Large intestine (tissue), 3 donors: ENCODE measurements around the gene MORN5. TPM values are rescaled to one million over a fixed set of nuclear protein-coding genes. Genes with fewer than 3 reads are reported as not detected.

Experiments
- DNase-seq, 2 donors: peaks; one replicate each; pipeline versions ENCODE4 v3.0.0 to v3.0.0-alpha.2; 2013
- H3K27ac ChIP-seq: one replicate; pipeline ENCODE4 v1.5.1; 2013; ENCODE audit warnings: low read length
- H3K27me3 ChIP-seq: 2 replicates; pipeline ENCODE4 v1.6.1; 2013; ENCODE audit warnings: low read length; ENCODE audit not compliant: control insufficient read depth, insufficient read depth
- H3K36me3 ChIP-seq: 2 replicates; pipeline ENCODE4 v1.6.1; 2013; ENCODE audit warnings: low read length; ENCODE audit not compliant: control insufficient read depth, insufficient read depth
- H3K4me1 ChIP-seq: one replicate; pipeline ENCODE4 v1.6.1; 2013; ENCODE audit warnings: low read length; ENCODE audit not compliant: control insufficient read depth, insufficient read depth
- H3K4me3 ChIP-seq: one replicate; pipeline ENCODE4 v1.5.1; 2013; ENCODE audit warnings: low read length
- H3K9me3 ChIP-seq: one replicate; pipeline ENCODE4 v1.6.1; 2013; ENCODE audit warnings: mild to moderate bottlenecking, low read depth, low read length, moderate library complexity; ENCODE audit not compliant: control insufficient read depth
- WGBS: methylation state at CpG from one replicate; pipeline ENCODE4 v1.1.5; 2013; ENCODE audit warnings: low lambda C conversion rate; ENCODE audit not compliant: insufficient coverage; 5-methylcytosine and 5-hydroxymethylcytosine counted together
- polyA plus RNA-seq: library from polyadenylated mRNA; unstranded; fragments of 120-200 nt; gene quantifications from one replicate; pipeline ENCODE4 v1.2.1, GENCODE V29; 2013

MORN5 gene
- polyA plus RNA-seq, 1 donor, result 2.2 TPM

DNA sequence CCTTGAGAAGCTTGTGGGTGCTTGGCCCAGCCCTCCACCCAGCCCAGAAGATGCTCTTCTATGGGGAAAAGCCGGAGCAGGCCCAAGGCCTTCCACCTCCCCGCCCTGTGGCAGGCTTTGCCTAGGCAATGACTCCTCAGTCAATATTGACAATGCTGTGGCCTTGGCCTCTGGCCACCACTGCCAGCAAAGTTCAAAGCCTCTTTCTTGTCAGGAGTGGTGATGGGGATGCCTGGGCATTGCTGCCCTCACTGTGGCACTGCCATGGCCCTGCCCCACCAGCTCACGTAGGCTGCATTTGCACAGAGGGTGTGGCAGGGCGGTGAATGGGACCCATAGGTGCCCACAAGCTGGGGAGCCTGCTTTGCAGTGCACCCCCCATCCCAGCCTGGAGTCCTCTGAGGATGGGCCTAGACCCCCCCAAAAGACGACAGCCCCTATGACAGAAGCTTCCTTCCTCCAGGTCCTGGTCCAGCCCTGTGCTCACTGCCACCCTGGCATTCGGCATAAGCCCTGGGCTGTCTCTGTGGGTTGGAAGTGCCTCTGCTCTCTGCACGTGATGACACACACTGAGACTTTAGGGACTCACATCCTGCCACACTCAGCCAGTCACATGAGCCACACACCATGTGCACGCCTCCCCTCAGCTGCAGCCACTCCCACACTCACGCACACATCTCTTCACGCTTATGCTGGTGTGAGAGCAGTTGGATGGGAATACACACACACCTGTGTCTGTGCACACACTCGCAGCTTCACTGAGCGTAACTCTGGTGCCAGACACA lies 31.1 kb downstream of the MORN5 start:
- H3K27me3 ChIP-seq, result no peaks in the 10 kb centered on the region
- H3K4me1 ChIP-seq, result peaks cover 5% of the 10 kb centered on the region
- H3K36me3 ChIP-seq, result no peaks in the 10 kb centered on the region
- no peak for DNase-seq
- H3K4me3 ChIP-seq, result no peak overlapping the region
- no peaks in the 10 kb centered on the region for H3K9me3 ChIP-seq
- H3K27ac ChIP-seq, result no peak overlapping the region
- WGBS, result no CpG with 5 or more reads among the region's 12 CpGs

DNA sequence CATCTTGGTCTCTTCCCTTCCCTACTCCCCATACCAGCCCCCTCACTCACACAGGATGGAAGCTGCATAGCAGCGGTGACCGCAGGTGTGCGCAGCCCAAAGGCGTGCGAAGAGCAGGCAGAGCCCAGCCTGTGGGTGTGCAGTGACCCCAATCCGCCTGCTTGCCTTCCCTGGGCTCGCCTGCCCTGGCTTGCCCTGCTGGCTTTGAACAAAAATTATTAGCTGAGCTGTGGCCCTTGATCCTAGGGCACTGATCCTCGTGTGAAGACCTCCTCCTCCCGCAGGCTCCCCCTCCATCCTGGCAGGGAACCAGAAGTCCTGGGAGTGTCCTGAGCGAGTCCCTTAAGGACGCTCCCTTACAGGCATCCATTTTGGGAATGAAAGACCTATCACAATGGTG lies 31.9 kb downstream of the MORN5 start:
- no CpG with 5 or more reads among the region's 11 CpGs for WGBS
- Histone ChIP-seq H3K9me3 (no peaks in the 10 kb centered on the region), H3K27me3 (no peaks in the 10 kb centered on the region), H3K36me3 (no peaks in the 10 kb centered on the region), H3K4me1 (peaks cover 2% of the 10 kb centered on the region), H3K27ac (no peak overlapping the region), H3K4me3 (no peak overlapping the region)
- DNase-seq, result no peak

- H3K4me1 ChIP-seq, result no peaks in the 10 kb centered on the region
- H3K27me3 ChIP-seq, result no peaks in the 10 kb centered on the region
- no CpG with 5 or more reads among the region's 5 CpGs for WGBS
- H3K27ac ChIP-seq, result no peak overlapping the region
- peaks cover 2% of the 10 kb centered on the region for H3K9me3 ChIP-seq
- no peak for DNase-seq
- no peak overlapping the region for H3K4me3 ChIP-seq
- H3K36me3 ChIP-seq, result no peaks in the 10 kb centered on the region
These were observed 32.7 kb downstream of the MORN5 start for GRCh38 chr9:122192261-122192875.

DNA sequence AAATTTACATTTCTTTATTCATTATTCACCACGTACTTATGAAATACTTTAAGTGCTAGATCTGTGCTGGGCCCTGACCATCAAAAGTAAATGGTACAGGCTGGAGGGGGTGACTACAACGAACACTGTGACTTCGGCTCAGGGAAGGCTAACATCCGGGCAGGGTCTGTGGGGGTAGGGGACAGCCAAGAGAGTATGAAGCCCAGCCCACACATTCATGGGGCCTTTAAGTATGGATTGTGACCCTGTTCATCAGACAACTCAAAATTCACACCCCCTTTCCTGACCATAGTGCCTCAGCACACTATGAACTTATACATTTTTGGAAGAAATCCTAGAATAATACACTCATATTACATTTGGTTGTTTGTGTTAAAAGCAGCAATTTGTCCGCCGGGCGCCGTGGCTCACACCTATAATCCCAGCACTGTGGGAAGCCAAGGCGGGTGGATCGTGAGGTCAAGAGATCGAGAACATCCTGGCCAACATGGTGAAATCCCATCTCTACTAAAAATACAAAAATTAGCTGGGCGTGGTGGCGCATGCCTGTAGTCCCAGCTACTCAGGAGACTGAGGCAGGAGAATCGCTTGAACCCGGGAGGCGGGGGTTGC lies 33.3 kb downstream of the MORN5 start:
- Histone ChIP-seq H3K4me3 (no peak overlapping the region), H3K36me3 (no peaks in the 10 kb centered on the region), H3K9me3 (peaks cover 2% of the 10 kb centered on the region), H3K27ac (no peak overlapping the region), H3K27me3 (no peaks in the 10 kb centered on the region), H3K4me1 (peaks cover 5% of the 10 kb centered on the region)
- DNase-seq, result no peak
- 17% methylated on average over 1 of the region's 16 CpGs for WGBS

GRCh38 chr9:122193651-122194050 lies 33.9 kb downstream of the MORN5 start:
- DNase-seq, result no peak
- no peak overlapping the region for H3K4me3 ChIP-seq
- no peaks in the 10 kb centered on the region for H3K36me3 ChIP-seq
- H3K27ac ChIP-seq, result no peak overlapping the region
- H3K9me3 ChIP-seq, result peaks cover 2% of the 10 kb centered on the region
- peaks cover 7% of the 10 kb centered on the region for H3K4me1 ChIP-seq
- H3K27me3 ChIP-seq, result no peaks in the 10 kb centered on the region
- no CpG with 5 or more reads among the region's 6 CpGs for WGBS

- H3K27me3 ChIP-seq, result no peaks in the 10 kb centered on the region
- H3K36me3 ChIP-seq, result no peaks in the 10 kb centered on the region
- H3K27ac ChIP-seq, result no peak overlapping the region
- H3K4me3 ChIP-seq, result no peak overlapping the region
- peaks cover 7% of the 10 kb centered on the region for H3K4me1 ChIP-seq
- peaks cover 2% of the 10 kb centered on the region for H3K9me3 ChIP-seq
- WGBS, result 100% methylated on average over 1 of the region's 4 CpGs
- no peak for DNase-seq
These were observed 36.2 kb downstream of the MORN5 start for GRCh38 chr9:122195875-122196274.

GRCh38 chr9:122197426-122197825 lies 37.7 kb downstream of the MORN5 start:
- no CpG with 5 or more reads among the region's 7 CpGs for WGBS
- H3K36me3 ChIP-seq, result no peaks in the 10 kb centered on the region
- no peaks in the 10 kb centered on the region for H3K27me3 ChIP-seq

GRCh38 chr9:122197882-122198281 lies 38.2 kb downstream of the MORN5 start:
- Histone ChIP-seq H3K36me3 (no peaks in the 10 kb centered on the region), H3K4me3 (no peak overlapping the region), H3K4me1 (peaks cover 7% of the 10 kb centered on the region), H3K27me3 (no peaks in the 10 kb centered on the region), H3K9me3 (peaks cover 2% of the 10 kb centered on the region), H3K27ac (no peak overlapping the region)
- WGBS, result no CpG with 5 or more reads among the region's 4 CpGs
- no peak for DNase-seq

More at GRCh38 chr9:122197426-122197825, 37.7 kb downstream of the MORN5 start:
- peaks cover 2% of the 10 kb centered on the region for H3K9me3 ChIP-seq
- H3K4me3 ChIP-seq, result no peak overlapping the region
- DNase-seq, result peak in 1 of 2 donors; percentile 46
- H3K4me1 ChIP-seq, result peaks cover 7% of the 10 kb centered on the region
- no peak overlapping the region for H3K27ac ChIP-seq

DNA sequence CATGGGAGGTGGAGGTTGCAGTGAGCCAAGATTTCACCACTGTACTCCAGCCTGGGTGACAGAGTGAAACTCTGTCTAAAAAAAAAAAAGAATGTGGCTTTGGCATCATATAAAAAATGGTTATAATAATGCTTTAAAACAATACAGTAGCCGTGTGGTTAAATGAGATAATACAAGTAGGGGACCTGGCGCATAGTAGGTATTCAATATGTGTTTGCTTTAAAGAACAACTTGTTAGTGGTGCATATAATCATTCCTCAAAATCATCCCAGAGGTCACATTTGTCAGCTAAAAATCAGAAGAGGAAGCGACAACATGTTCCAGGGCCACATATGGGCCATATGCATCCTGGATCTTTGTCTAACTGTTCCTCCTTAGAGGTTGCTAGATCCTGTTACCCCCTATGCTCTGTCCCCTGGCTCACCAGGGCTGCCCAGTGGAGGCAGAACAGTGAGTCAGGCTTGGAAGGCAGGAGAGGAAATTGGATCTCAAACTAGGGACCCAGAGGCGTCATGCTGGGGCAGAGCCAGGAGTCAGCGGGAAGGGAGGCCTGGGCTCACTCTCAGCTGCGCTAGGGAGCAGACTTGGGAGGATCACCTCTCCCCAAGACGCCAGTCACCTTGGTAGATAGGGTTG lies 41.4 kb downstream of the MORN5 start:
- no CpG with 5 or more reads among the region's 7 CpGs for WGBS
- peaks cover 3% of the 10 kb centered on the region for H3K27me3 ChIP-seq
- H3K36me3 ChIP-seq, result no peaks in the 10 kb centered on the region
- no peak overlapping the region for H3K4me3 ChIP-seq
- H3K9me3 ChIP-seq, result peaks cover 2% of the 10 kb centered on the region
- peaks cover 7% of the 10 kb centered on the region for H3K4me1 ChIP-seq
- H3K27ac ChIP-seq, result no peak overlapping the region
- DNase-seq, result no peak

GRCh38 chr9:122201641-122202040 lies 41.9 kb downstream of the MORN5 start:
- Histone ChIP-seq H3K27me3 (peaks cover 7% of the 10 kb centered on the region), H3K4me3 (no peak overlapping the region), H3K36me3 (no peaks in the 10 kb centered on the region), H3K4me1 (peaks cover 7% of the 10 kb centered on the region), H3K27ac (no peak overlapping the region), H3K9me3 (peaks cover 2% of the 10 kb centered on the region)
- no peak for DNase-seq
- no CpG with 5 or more reads among the region's 1 CpG for WGBS
